ENCODE data around the gene CLEC17A. TPM values are rescaled to one million over a fixed set of nuclear protein-coding genes. Genes with fewer than 3 reads are reported as not detected.

CLEC17A gene
- total RNA-seq, 1 donor from 2014 or later = 0.09 TPM

GRCh38 chr19:14654786-14655560 lies 72.1 kb downstream of the CLEC17A start:
- Histone ChIP-seq H3K4me3 (ENCODE audit: insufficient read depth, low read depth, low read length) (no peak overlapping the region), H3K9ac (ENCODE audit: low read length) (no peak overlapping the region), H2AFZ (ENCODE audit: low read depth, low read length) (no peak overlapping the region), H3K27ac (ENCODE audit: low read depth, low read length) (no peak overlapping the region), H3K4me2 (ENCODE audit: low read length) (no peak overlapping the region), H3K9me3 (ENCODE audit: insufficient read depth, low read depth, low read length) (no peaks in the 10 kb centered on the region), H3K36me3 (ENCODE audit: insufficient read depth, low read length) (no peaks in the 10 kb centered on the region), H3K4me1 (ENCODE audit: insufficient read depth, low read length) (no peaks in the 10 kb centered on the region), H4K20me1 (ENCODE audit: insufficient read depth, low read length) (no peaks in the 10 kb centered on the region), H3K27me3 (ENCODE audit: insufficient read depth, low read length) (no peaks in the 10 kb centered on the region), H3K79me2 (ENCODE audit: insufficient read depth, low read length) (no peaks in the 10 kb centered on the region)
- peaks cover 8% of the 10 kb centered on the region for H3K27me3 Mint-ChIP-seq (ENCODE audit: low read depth, unreplicated experiment)
- H3K9me3 Mint-ChIP-seq (ENCODE audit: unreplicated experiment) = peaks cover 2% of the 10 kb centered on the region
- no peaks in the 10 kb centered on the region for H3K36me3 Mint-ChIP-seq (ENCODE audit: low read depth, unreplicated experiment)
- DNase-seq (ENCODE audit: low read depth) = no peak
- H3K4me3 Mint-ChIP-seq (ENCODE audit: unreplicated experiment) = no peak overlapping the region
- no peak overlapping the region for H3K27ac Mint-ChIP-seq (ENCODE audit: unreplicated experiment)
- no peak for TF ChIP-seq CTCF (IDR thresholded peaks at IDR 0.05; ENCODE audit: insufficient read depth, low read depth, low read length)
- no peak for TF ChIP-seq EZH2 (IDR thresholded peaks at IDR 0.05; ENCODE audit: insufficient read depth, low read length)
- H3K4me1 Mint-ChIP-seq (ENCODE audit: low read depth, unreplicated experiment) = no peaks in the 10 kb centered on the region
- FAIRE-seq = no peak

- no peak for TF ChIP-seq CTCF (IDR thresholded peaks at IDR 0.05; ENCODE audit: insufficient read depth, low read depth, low read length)
- no peak for TF ChIP-seq EZH2 (IDR thresholded peaks at IDR 0.05; ENCODE audit: insufficient read depth, low read length)
- DNase-seq (ENCODE audit: low read depth) (no peak), FAIRE-seq (no peak)
Measured at GRCh38 chr19:14655726-14656125, 72.8 kb downstream of the CLEC17A start.

GRCh38 chr19:14659874-14660489 lies 77.1 kb downstream of the CLEC17A start:
- Histone ChIP-seq H4K20me1 (ENCODE audit: insufficient read depth, low read length) (no peaks in the 10 kb centered on the region), H3K9me3 (ENCODE audit: insufficient read depth, low read depth, low read length) (no peaks in the 10 kb centered on the region), H3K27me3 (ENCODE audit: insufficient read depth, low read length) (no peaks in the 10 kb centered on the region), H3K9ac (ENCODE audit: low read length) (no peak overlapping the region), H3K79me2 (ENCODE audit: insufficient read depth, low read length) (no peaks in the 10 kb centered on the region), H3K36me3 (ENCODE audit: insufficient read depth, low read length) (no peaks in the 10 kb centered on the region), H3K4me2 (ENCODE audit: low read length) (no peak overlapping the region), H2AFZ (ENCODE audit: low read depth, low read length) (no peak overlapping the region), H3K27ac (ENCODE audit: low read depth, low read length) (no peak overlapping the region), H3K4me1 (ENCODE audit: insufficient read depth, low read length) (no peaks in the 10 kb centered on the region), H3K4me3 (ENCODE audit: insufficient read depth, low read depth, low read length) (no peak overlapping the region)
- Mint-ChIP-seq H3K4me1 (ENCODE audit: low read depth, unreplicated experiment) (no peaks in the 10 kb centered on the region), H3K9me3 (ENCODE audit: unreplicated experiment) (no peaks in the 10 kb centered on the region), H3K36me3 (ENCODE audit: low read depth, unreplicated experiment) (no peaks in the 10 kb centered on the region), H3K27me3 (ENCODE audit: low read depth, unreplicated experiment) (peaks cover 1% of the 10 kb centered on the region), H3K27ac (ENCODE audit: unreplicated experiment) (no peak overlapping the region), H3K4me3 (ENCODE audit: unreplicated experiment) (no peak overlapping the region)
- DNase-seq (ENCODE audit: low read depth) (no peak), FAIRE-seq (no peak)
- no peak for TF ChIP-seq EZH2 (IDR thresholded peaks at IDR 0.05; ENCODE audit: insufficient read depth, low read length)
- no peak for TF ChIP-seq CTCF (IDR thresholded peaks at IDR 0.05; ENCODE audit: insufficient read depth, low read depth, low read length)

More at GRCh38 chr19:14655726-14656125, 72.8 kb downstream of the CLEC17A start:
- H3K4me3 Mint-ChIP-seq (ENCODE audit: unreplicated experiment) = no peak overlapping the region
- H2AFZ ChIP-seq (ENCODE audit: low read depth, low read length) = no peak overlapping the region
- H3K4me3 ChIP-seq (ENCODE audit: insufficient read depth, low read depth, low read length) = no peak overlapping the region
- no peak overlapping the region for H3K4me2 ChIP-seq (ENCODE audit: low read length)
- no peaks in the 10 kb centered on the region for H3K4me1 Mint-ChIP-seq (ENCODE audit: low read depth, unreplicated experiment)
- no peaks in the 10 kb centered on the region for H3K79me2 ChIP-seq (ENCODE audit: insufficient read depth, low read length)
- no peaks in the 10 kb centered on the region for H3K36me3 ChIP-seq (ENCODE audit: insufficient read depth, low read length)
- H3K36me3 Mint-ChIP-seq (ENCODE audit: low read depth, unreplicated experiment) = no peaks in the 10 kb centered on the region
- H3K27ac ChIP-seq (ENCODE audit: low read depth, low read length) = no peak overlapping the region
- no peaks in the 10 kb centered on the region for H3K9me3 ChIP-seq (ENCODE audit: insufficient read depth, low read depth, low read length)
- H3K27me3 ChIP-seq (ENCODE audit: insufficient read depth, low read length) = no peaks in the 10 kb centered on the region
- H3K9ac ChIP-seq (ENCODE audit: low read length) = no peak overlapping the region
- H3K4me1 ChIP-seq (ENCODE audit: insufficient read depth, low read length) = no peaks in the 10 kb centered on the region
- no peaks in the 10 kb centered on the region for H4K20me1 ChIP-seq (ENCODE audit: insufficient read depth, low read length)
- H3K9me3 Mint-ChIP-seq (ENCODE audit: unreplicated experiment) = no peaks in the 10 kb centered on the region
- peaks cover 2% of the 10 kb centered on the region for H3K27me3 Mint-ChIP-seq (ENCODE audit: low read depth, unreplicated experiment)
- no peak overlapping the region for H3K27ac Mint-ChIP-seq (ENCODE audit: unreplicated experiment)
